HepG2 (cell line): ENCODE results near the gene PHYHIPL. TPM values are rescaled to one million over a fixed set of nuclear protein-coding genes. Genes with fewer than 3 reads are reported as not detected.

Experiments used
- ATF5 ChIP-seq: sonication (generic); formaldehyde crosslinking; IDR thresholded peaks from 2 replicates; pipeline ENCODE4 v1.4.0; 2020; ENCODE audit warnings: mild to moderate bottlenecking, low read depth, missing genetic modification reagents
- E2F5 ChIP-seq: sonication (generic); formaldehyde crosslinking; conservative IDR thresholded peaks from 2 replicates; pipeline ENCODE4 v1.4.0; 2020; ENCODE audit warnings: missing genetic modification reagents
- GABPA ChIP-seq, 2 experiments: IDR thresholded peaks; 2 replicates each; pipeline ENCODE4 v1.6.1; 2011 to 2016; ENCODE audit warnings: low read depth in 2 of 2, low read length in 1 of 2, missing biosample characterization in 1 of 2, missing genetic modification characterization in 1 of 2
- GLMP ChIP-seq: sonication (generic); formaldehyde crosslinking; IDR thresholded peaks from 2 replicates; pipeline ENCODE4 v1.9.0; 2021; ENCODE audit warnings: missing genetic modification reagents, mild to moderate bottlenecking, borderline replicate concordance
- KLF12 ChIP-seq: sonication (generic); formaldehyde crosslinking; IDR thresholded peaks from 2 replicates; pipeline ENCODE4 v1.4.0; 2020; ENCODE audit warnings: missing genetic modification reagents, borderline replicate concordance
- LRRFIP1 ChIP-seq: sonication (generic); formaldehyde crosslinking; conservative IDR thresholded peaks from 2 replicates; pipeline ENCODE4 v1.4.0; 2020; ENCODE audit warnings: missing genetic modification reagents
- NR2F6 ChIP-seq, 2 experiments: IDR thresholded peaks; 2 replicates each; pipeline ENCODE4 v1.6.1; 2016; ENCODE audit warnings: antibody characterized with exemption in 1 of 2, mild to moderate bottlenecking in 1 of 2
- PTBP1 ChIP-seq: fragments of 200-400 bp; formaldehyde crosslinking; IDR thresholded peaks from 2 replicates; pipeline ENCODE4 v1.6.1; 2018; ENCODE audit warnings: low read length, low read depth; ENCODE audit not compliant: poor library complexity, severe bottlenecking
- RFX5 ChIP-seq: IDR thresholded peaks from 2 replicates; pipeline ENCODE4 v1.6.1; 2011; ENCODE audit warnings: low read depth, low read length, improper control_type of control experiment
- STAG1 ChIP-seq: sonication (generic); formaldehyde crosslinking; IDR thresholded peaks from 2 replicates; pipeline ENCODE4 v1.4.0; 2020; ENCODE audit warnings: missing genetic modification reagents
- TFE3 ChIP-seq: IDR thresholded peaks from 2 replicates; pipeline ENCODE4 v1.6.1; 2016
- THRA ChIP-seq: sonication (generic); formaldehyde crosslinking; IDR thresholded peaks from 2 replicates; pipeline ENCODE4 v1.4.0; 2020; ENCODE audit warnings: missing genetic modification reagents, borderline replicate concordance
- ZBTB7B ChIP-seq: sonication (generic); formaldehyde crosslinking; IDR thresholded peaks from 2 replicates; pipeline ENCODE4 v1.4.0; 2020; ENCODE audit warnings: missing genetic modification reagents
- ZFAT ChIP-seq: sonication (generic); formaldehyde crosslinking; conservative IDR thresholded peaks from 2 replicates; pipeline ENCODE4 v1.8.1; 2023; ENCODE audit warnings: missing genetic modification reagents, inconsistent platforms
- ZNF10 ChIP-seq: sonication (generic); formaldehyde crosslinking; IDR thresholded peaks from 2 replicates; pipeline ENCODE4 v1.4.0; 2020; ENCODE audit warnings: mild to moderate bottlenecking, low read depth, missing genetic modification reagents, borderline replicate concordance
- ZNF343 ChIP-seq: sonication (generic); formaldehyde crosslinking; IDR thresholded peaks from 2 replicates; pipeline ENCODE4 v1.4.0; 2020; ENCODE audit warnings: mild to moderate bottlenecking, missing genetic modification reagents
- ZNF564 ChIP-seq: sonication (generic); formaldehyde crosslinking; IDR thresholded peaks from 2 replicates; pipeline ENCODE4 v1.8.1; 2023; ENCODE audit warnings: mild to moderate bottlenecking, missing genetic modification reagents
- ZNF569 ChIP-seq: sonication (generic); formaldehyde crosslinking; IDR thresholded peaks from 2 replicates; pipeline ENCODE4 v1.5.0; 2020; ENCODE audit warnings: mild to moderate bottlenecking, missing genetic modification reagents, moderate library complexity, borderline replicate concordance
- polyA plus RNA-seq, 8 experiments: library from polyadenylated mRNA; depleted of rRNA in 3 of 8; stranded (reverse) in 7 of 8; unstranded in 1 of 8; fragments of >200 nt; fragmentation: Illumina TruSeq in 4 of 8; extraction: Trizol in 4 of 8; gene quantifications; 2 replicates each; pipeline versions ENCODE4 v1.2.1 to v1.2.3, GENCODE V29; 2011 to 2016; ENCODE audit warnings: low read depth in 4 of 8, missing spikeins in 1 of 8, mixed read lengths in 1 of 8; ENCODE audit not compliant: insufficient read depth in 1 of 8
- total RNA-seq, 5 experiments: library from RNA; depleted of rRNA; stranded (reverse); fragments of >200 nt; fragmentation: Illumina TruSeq; extraction: Trizol; gene quantifications; 2 replicates each; pipeline ENCODE4 v1.2.3, GENCODE V29; 2016; ENCODE audit warnings: low read depth in 1 of 5

PHYHIPL gene
- total and polyA plus RNA-seq, 2 of the 13 experiments (the other 11 are each of a cell fraction or from before 2014, with no cell fraction given) = 40.6 to 78.5 TPM

- TF ChIP-seq GLMP (CRISPR knock-in tag) = no peak
- no peak for TF ChIP-seq GABPA (IDR thresholded peaks at IDR 0.05; ENCODE audit: low read depth, low read length)
- TF ChIP-seq GABPA (CRISPR knock-in tag; IDR thresholded peaks at IDR 0.05; ENCODE audit: low read depth) = no peak
- TF ChIP-seq ZNF564 = no peak
- no peak for TF ChIP-seq ZNF569 (CRISPR knock-in tag)
- TF ChIP-seq ZNF10 (CRISPR knock-in tag) = no peak
- no peak; the same call in 1 of the 2 replicates for TF ChIP-seq ZNF343
- no peak for TF ChIP-seq PTBP1
- TF ChIP-seq E2F5 (CRISPR knock-in tag) = peak; percentile 89
- TF ChIP-seq ZBTB7B = 0 out of 2 replicates have a peak, but pooled peaks have one; percentile 11
- TF ChIP-seq NR2F6 (IDR thresholded peaks at IDR 0.05) = no peak
- TF ChIP-seq NR2F6 (CRISPR knock-in tag; IDR thresholded peaks at IDR 0.05) = no peak
- TF ChIP-seq ATF5 (CRISPR knock-in tag) = 0 out of 2 replicates have a peak, but pooled peaks have one; percentile 18
- peak; percentile 68 for TF ChIP-seq THRA (CRISPR knock-in tag)
- TF ChIP-seq LRRFIP1 (CRISPR knock-in tag) = no peak
- no peak for TF ChIP-seq RFX5
- TF ChIP-seq TFE3 (CRISPR knock-in tag) = no peak; the same call in 1 of the 2 replicates
- TF ChIP-seq STAG1 (CRISPR knock-in tag) = peak; percentile 0; the same call in 1 of the 2 replicates
- no peak for TF ChIP-seq ZFAT (CRISPR knock-in tag)
- TF ChIP-seq KLF12 (CRISPR knock-in tag) = peak; percentile 81
Observed at GRCh38 chr10:59176241-59177030, at the start of gene PHYHIPL (continued).
